ENCODE measurements around the gene GK. TPM values are rescaled to one million over a fixed set of nuclear protein-coding genes. Genes with fewer than 3 reads are reported as not detected.
"Not testable (repeated sequence)": the region's sequence is repeated elsewhere in the genome, so short reads cannot be mapped to it uniquely, and the experiment has no call there.

GK gene
- total and polyA plus RNA-seq, 2 experiments from 2014 or later: 10.4 to 15.2 TPM

- Histone ChIP-seq H4K20me1 (ENCODE audit: insufficient read depth) (no peaks in the 10 kb centered on the region), H3K27me3 (replicated peaks; ENCODE audit: insufficient read depth) (no peaks in the 10 kb centered on the region)
Measured at GRCh38 chrX:30661228-30661627, 8.0 kb downstream of the GK start.

GRCh38 chrX:30663322-30663721 is 10.1 kb downstream of the GK start:
- Histone ChIP-seq H3K4me1 (ENCODE audit: insufficient read depth) (peaks cover 18% of the 10 kb centered on the region), H4K20me1 (ENCODE audit: insufficient read depth) (no peaks in the 10 kb centered on the region), H3K36me3 (ENCODE audit: low read depth) (no peaks in the 10 kb centered on the region), H2AFZ (no peak overlapping the region), H3K9me2 (ENCODE audit: insufficient read depth) (no peaks in the 10 kb centered on the region), H3K79me2 (ENCODE audit: insufficient read depth) (peaks cover 23% of the 10 kb centered on the region; the same call in 1 of the 2 replicates), H3K9ac (no peak overlapping the region), H3K4me3 (no peak overlapping the region), H3F3A (ENCODE audit: insufficient read depth) (0 out of 2 replicates have a peak, but pooled peaks cover 7% of the 10 kb centered on the region), H3K27ac (no peak overlapping the region), H3K4me2 (ENCODE audit: unreplicated experiment) (no peak overlapping the region), H3K9me3 (ENCODE audit: low read depth) (no peaks in the 10 kb centered on the region), H3K27me3 (replicated peaks; ENCODE audit: insufficient read depth) (no peaks in the 10 kb centered on the region)
- in situ Hi-C loops (cut with MboI): no loop called here
- no peak for DNase-seq
- TF ChIP-seq EZH2phosphoT487 (IDR thresholded peaks at IDR 0.05; ENCODE audit: insufficient read depth, low read depth) (no peak), EZH2 (IDR thresholded peaks at IDR 0.05; ENCODE audit: insufficient read depth, poor library complexity, severe bottlenecking) (no peak)
- 100% methylated on average over 2 of the region's 2 CpGs for WGBS, 2 experiments (ENCODE audit: low coverage in 1 of 2, low lambda C conversion rate in 2 of 2, missing lambda C conversion rate in 2 of 2)

More at GRCh38 chrX:30661228-30661627, 8.0 kb downstream of the GK start:
- 98 to 100% methylated on average over 6 of the region's 6 CpGs for WGBS, 2 experiments (ENCODE audit: low coverage in 1 of 2, low lambda C conversion rate in 2 of 2, missing lambda C conversion rate in 2 of 2)
- TF ChIP-seq EZH2phosphoT487 (IDR thresholded peaks at IDR 0.05; ENCODE audit: insufficient read depth, low read depth): no peak
- TF ChIP-seq EZH2 (IDR thresholded peaks at IDR 0.05; ENCODE audit: insufficient read depth, poor library complexity, severe bottlenecking): no peak
- H3K9me2 ChIP-seq (ENCODE audit: insufficient read depth): no peaks in the 10 kb centered on the region
- H3K9ac ChIP-seq: no peak overlapping the region
- H3F3A ChIP-seq (ENCODE audit: insufficient read depth): 0 out of 2 replicates have a peak, but pooled peaks cover 7% of the 10 kb centered on the region
- H3K36me3 ChIP-seq (ENCODE audit: low read depth): no peaks in the 10 kb centered on the region
- no peak overlapping the region for H3K4me3 ChIP-seq
- no peaks in the 10 kb centered on the region for H3K9me3 ChIP-seq (ENCODE audit: low read depth)
- H3K79me2 ChIP-seq (ENCODE audit: insufficient read depth): peaks cover 23% of the 10 kb centered on the region; the same call in 1 of the 2 replicates
- H2AFZ ChIP-seq: no peak overlapping the region
- in situ Hi-C loops (cut with MboI): no loop called here
- H3K27ac ChIP-seq: no peak overlapping the region
- H3K4me1 ChIP-seq (ENCODE audit: insufficient read depth): peaks cover 23% of the 10 kb centered on the region
- no peak for DNase-seq
- no peak overlapping the region for H3K4me2 ChIP-seq (ENCODE audit: unreplicated experiment)

- in situ Hi-C loops (cut with MboI): no loop called here
- DNase-seq: no peak
Measured at GRCh38 chrX:30665471-30665870, 12.2 kb downstream of the GK start.

GRCh38 chrX:30666094-30666493 is 12.9 kb downstream of the GK start:
- no peak overlapping the region for H3K4me2 ChIP-seq (ENCODE audit: unreplicated experiment)
- H3K4me1 ChIP-seq (ENCODE audit: insufficient read depth): peaks cover 7% of the 10 kb centered on the region
- WGBS, 2 experiments (ENCODE audit: low coverage in 1 of 2, low lambda C conversion rate in 2 of 2, missing lambda C conversion rate in 2 of 2): 90 to 95% methylated on average over 2 of the region's 2 CpGs
- H3K79me2 ChIP-seq (ENCODE audit: insufficient read depth): peaks cover 15% of the 10 kb centered on the region; the same call in 1 of the 2 replicates
- no peaks in the 10 kb centered on the region for H3K36me3 ChIP-seq (ENCODE audit: low read depth)
- TF ChIP-seq EZH2phosphoT487 (IDR thresholded peaks at IDR 0.05; ENCODE audit: insufficient read depth, low read depth): no peak
- no peak for TF ChIP-seq EZH2 (IDR thresholded peaks at IDR 0.05; ENCODE audit: insufficient read depth, poor library complexity, severe bottlenecking)
- no peak for DNase-seq
- in situ Hi-C loops (cut with MboI): no loop called here
- H3K9ac ChIP-seq: no peak overlapping the region
- H3F3A ChIP-seq (ENCODE audit: insufficient read depth): no peaks in the 10 kb centered on the region
- H4K20me1 ChIP-seq (ENCODE audit: insufficient read depth): no peaks in the 10 kb centered on the region
- H3K27me3 ChIP-seq (replicated peaks; ENCODE audit: insufficient read depth): no peaks in the 10 kb centered on the region
- no peaks in the 10 kb centered on the region for H3K9me2 ChIP-seq (ENCODE audit: insufficient read depth)
- H3K27ac ChIP-seq: no peak overlapping the region
- H2AFZ ChIP-seq: no peak overlapping the region
- no peak overlapping the region for H3K4me3 ChIP-seq
- H3K9me3 ChIP-seq (ENCODE audit: low read depth): no peaks in the 10 kb centered on the region

More at GRCh38 chrX:30665471-30665870, 12.2 kb downstream of the GK start:
- Histone ChIP-seq H3K4me3 (no peak overlapping the region), H3K9ac (no peak overlapping the region), H3K9me2 (ENCODE audit: insufficient read depth) (no peaks in the 10 kb centered on the region), H4K20me1 (ENCODE audit: insufficient read depth) (no peaks in the 10 kb centered on the region), H3K27ac (no peak overlapping the region), H2AFZ (no peak overlapping the region), H3K27me3 (replicated peaks; ENCODE audit: insufficient read depth) (no peaks in the 10 kb centered on the region), H3K4me2 (ENCODE audit: unreplicated experiment) (no peak overlapping the region), H3K36me3 (ENCODE audit: low read depth) (no peaks in the 10 kb centered on the region), H3K79me2 (ENCODE audit: insufficient read depth) (peaks cover 21% of the 10 kb centered on the region; the same call in 1 of the 2 replicates), H3F3A (ENCODE audit: insufficient read depth) (no peaks in the 10 kb centered on the region), H3K4me1 (ENCODE audit: insufficient read depth) (peaks cover 7% of the 10 kb centered on the region), H3K9me3 (ENCODE audit: low read depth) (no peaks in the 10 kb centered on the region)
- no peak for TF ChIP-seq EZH2phosphoT487 (IDR thresholded peaks at IDR 0.05; ENCODE audit: insufficient read depth, low read depth)
- no peak for TF ChIP-seq EZH2 (IDR thresholded peaks at IDR 0.05; ENCODE audit: insufficient read depth, poor library complexity, severe bottlenecking)

GRCh38 chrX:30668581-30668980 is 15.4 kb downstream of the GK start:
- no peaks in the 10 kb centered on the region for H4K20me1 ChIP-seq (ENCODE audit: insufficient read depth)
- H3K4me3 ChIP-seq: no peak overlapping the region
- H3K9ac ChIP-seq: no peak overlapping the region
- no peaks in the 10 kb centered on the region for H3K9me2 ChIP-seq (ENCODE audit: insufficient read depth)
- no peak overlapping the region for H3K27ac ChIP-seq
- 88 to 100% methylated on average over 4 of the region's 4 CpGs for WGBS, 2 experiments (ENCODE audit: low coverage in 1 of 2, low lambda C conversion rate in 2 of 2, missing lambda C conversion rate in 2 of 2)
- no peaks in the 10 kb centered on the region for H3K27me3 ChIP-seq (replicated peaks; ENCODE audit: insufficient read depth)
- H3K4me1 ChIP-seq (ENCODE audit: insufficient read depth): peaks cover 7% of the 10 kb centered on the region
- H3K36me3 ChIP-seq (ENCODE audit: low read depth): no peaks in the 10 kb centered on the region
- H3F3A ChIP-seq (ENCODE audit: insufficient read depth): no peaks in the 10 kb centered on the region
- in situ Hi-C loops (cut with MboI): no loop called here
- H3K79me2 ChIP-seq (ENCODE audit: insufficient read depth): peaks cover under 1% of the 10 kb centered on the region; the same call in 1 of the 2 replicates
- H2AFZ ChIP-seq: no peak overlapping the region
- no peaks in the 10 kb centered on the region for H3K9me3 ChIP-seq (ENCODE audit: low read depth)
- TF ChIP-seq EZH2phosphoT487 (IDR thresholded peaks at IDR 0.05; ENCODE audit: insufficient read depth, low read depth) (no peak), EZH2 (IDR thresholded peaks at IDR 0.05; ENCODE audit: insufficient read depth, poor library complexity, severe bottlenecking) (no peak)
- H3K4me2 ChIP-seq (ENCODE audit: unreplicated experiment): no peak overlapping the region
- no peak for DNase-seq

- H3K79me2 ChIP-seq (ENCODE audit: insufficient read depth); H3K4me3 ChIP-seq; H3K4me2 ChIP-seq (ENCODE audit: unreplicated experiment); H3K9me2 ChIP-seq (ENCODE audit: insufficient read depth); H3K27me3 ChIP-seq (replicated peaks; ENCODE audit: insufficient read depth); H3K27ac ChIP-seq; H3K36me3 ChIP-seq (ENCODE audit: low read depth); H3F3A ChIP-seq (ENCODE audit: insufficient read depth); H3K9ac ChIP-seq; H3K4me1 ChIP-seq (ENCODE audit: insufficient read depth); H2AFZ ChIP-seq; H4K20me1 ChIP-seq (ENCODE audit: insufficient read depth); DNase-seq; H3K9me3 ChIP-seq (ENCODE audit: low read depth); in situ Hi-C loops (cut with MboI): not testable (repeated sequence)
- WGBS, 2 experiments (ENCODE audit: low coverage in 1 of 2, low lambda C conversion rate in 2 of 2, missing lambda C conversion rate in 2 of 2): 100% methylated on average over 3 of the region's 3 CpGs; no CpG with 5 or more reads in 1 of the 2 experiments
Measured at GRCh38 chrX:30671189-30671588, 18.0 kb downstream of the GK start.

Measured in GM23248 (cell line).